WTC11 (cell line): ENCODE data around the gene HHEX. TPM values are rescaled to one million over a fixed set of nuclear protein-coding genes. Genes with fewer than 3 reads are reported as not detected.

ENCODE experiments used
- ATAC-seq: fragments of 200-7000 bp; cut with Tn5 transposase; 2 replicates; pipeline ENCODE4 v1.10.0; 2021; ENCODE audit warnings: mild to moderate bottlenecking, moderate library complexity
- CTCF ChIA-PET: fragments of 300-600 bp; sonication (Branson Sonifier 250); formaldehyde crosslinking; loops from one replicate; lab custom pipeline; 2021; ENCODE audit warnings: antibody characterized with exemption; lab: Charles Lee
- POLR2A ChIA-PET: fragments of 350-600 bp; sonication (Branson Sonifier 250); formaldehyde crosslinking; loops from one replicate; lab custom pipeline; 2021; ENCODE audit warnings: antibody characterized with exemption; lab: Charles Lee
- DNase-seq: peaks from one replicate; pipeline ENCODE4 v3.0.0; 2021; ENCODE audit warnings: low spot score
- H3K27ac Mint-ChIP-seq: 2 replicates; pipeline ENCODE4 v1.8.0; 2021; ENCODE audit warnings: mixed read lengths
- H3K27me3 Mint-ChIP-seq: 2 replicates; pipeline ENCODE4 v1.8.0; 2021; ENCODE audit warnings: low read depth, mild to moderate bottlenecking, moderate library complexity, mixed read lengths
- H3K36me3 Mint-ChIP-seq: 2 replicates; pipeline ENCODE4 v1.8.0; 2021; ENCODE audit warnings: mixed read lengths
- H3K4me1 Mint-ChIP-seq: 2 replicates; pipeline ENCODE4 v1.8.0; 2022; ENCODE audit warnings: mixed read lengths
- H3K4me3 Mint-ChIP-seq: 2 replicates; pipeline ENCODE4 v1.8.0; 2021; ENCODE audit warnings: mild to moderate bottlenecking, moderate library complexity, mixed read lengths
- H3K9me3 Mint-ChIP-seq: 2 replicates; pipeline ENCODE4 v1.8.0; 2021; ENCODE audit warnings: mixed read lengths
- CBFB ChIP-seq: sonication (generic); formaldehyde crosslinking; IDR thresholded peaks from 2 replicates; pipeline ENCODE4 v1.8.1; 2022; ENCODE audit warnings: mild to moderate bottlenecking, low read depth, missing genetic modification reagents
- CREB1 ChIP-seq: sonication (generic); formaldehyde crosslinking; IDR thresholded peaks from 2 replicates; pipeline ENCODE4 v1.8.0; 2023; ENCODE audit warnings: mild to moderate bottlenecking, missing genetic modification reagents
- E2F1 ChIP-seq: sonication (generic); formaldehyde crosslinking; IDR thresholded peaks from 2 replicates; pipeline ENCODE4 v1.8.0; 2022; ENCODE audit warnings: mild to moderate bottlenecking, missing genetic modification reagents
- E2F4 ChIP-seq: sonication (generic); formaldehyde crosslinking; IDR thresholded peaks from 2 replicates; pipeline ENCODE4 v1.8.1; 2022; ENCODE audit warnings: low read depth, mild to moderate bottlenecking, moderate library complexity, missing genetic modification reagents, borderline replicate concordance
- FOXP4 ChIP-seq: sonication (generic); formaldehyde crosslinking; IDR thresholded peaks from 2 replicates; pipeline ENCODE4 v1.8.0; 2022; ENCODE audit warnings: mild to moderate bottlenecking, missing genetic modification reagents
- GTF2I ChIP-seq: fragments of 250-450 bp; sonication (Bioruptor Pico); conservative IDR thresholded peaks from 2 replicates; pipeline ENCODE4 v1.4.0; 2021; ENCODE audit warnings: mild to moderate bottlenecking
- HMGXB4 ChIP-seq: sonication (generic); formaldehyde crosslinking; IDR thresholded peaks from 2 replicates; pipeline ENCODE4 v1.8.1; 2023; ENCODE audit warnings: mild to moderate bottlenecking, moderate library complexity, missing genetic modification reagents
- IRF1 ChIP-seq: sonication (generic); formaldehyde crosslinking; IDR thresholded peaks from 2 replicates; pipeline ENCODE4 v1.8.0; 2023; ENCODE audit warnings: missing genetic modification reagents
- MLX ChIP-seq: sonication (generic); formaldehyde crosslinking; IDR thresholded peaks from 2 replicates; pipeline ENCODE4 v1.8.1; 2023; ENCODE audit warnings: mild to moderate bottlenecking, missing genetic modification reagents, moderate library complexity
- MXD4 ChIP-seq: fragments of 250-450 bp; sonication (Bioruptor Pico); IDR thresholded peaks from 2 replicates; pipeline ENCODE4 v1.8.0; 2021; ENCODE audit warnings: mild to moderate bottlenecking, moderate library complexity, borderline replicate concordance
- PRRX2 ChIP-seq: fragments of 250-450 bp; sonication (Bioruptor Pico); IDR thresholded peaks from 2 replicates; pipeline ENCODE4 v1.8.0; 2021; ENCODE audit warnings: mild to moderate bottlenecking
- RELA ChIP-seq: sonication (generic); formaldehyde crosslinking; IDR thresholded peaks from 2 replicates; pipeline ENCODE4 v1.8.1; 2022; ENCODE audit warnings: missing genetic modification reagents, mild to moderate bottlenecking, borderline replicate concordance
- SMAD4 ChIP-seq: sonication (generic); formaldehyde crosslinking; IDR thresholded peaks from 2 replicates; pipeline ENCODE4 v1.8.0; 2022; ENCODE audit warnings: mild to moderate bottlenecking, missing genetic modification reagents
- SOX15 ChIP-seq: fragments of 250-450 bp; sonication (Bioruptor Pico); IDR thresholded peaks from 2 replicates; pipeline ENCODE4 v1.9.0; 2021; ENCODE audit warnings: mild to moderate bottlenecking
- TEAD4 ChIP-seq: sonication (generic); formaldehyde crosslinking; IDR thresholded peaks from 2 replicates; pipeline ENCODE4 v1.8.0; 2022; ENCODE audit warnings: mild to moderate bottlenecking, missing genetic modification reagents
- USF2 ChIP-seq: sonication (generic); formaldehyde crosslinking; IDR thresholded peaks from 2 replicates; pipeline ENCODE4 v1.8.1; 2023; ENCODE audit warnings: mild to moderate bottlenecking, missing genetic modification reagents, moderate library complexity
- ZBTB21 ChIP-seq: sonication (generic); formaldehyde crosslinking; IDR thresholded peaks from 2 replicates; pipeline ENCODE4 v1.8.1; 2023; ENCODE audit warnings: mild to moderate bottlenecking, missing genetic modification reagents, borderline replicate concordance
- ZBTB43 ChIP-seq: sonication (generic); formaldehyde crosslinking; IDR thresholded peaks from 2 replicates; pipeline ENCODE4 v1.8.1; 2023; ENCODE audit warnings: mild to moderate bottlenecking, missing genetic modification reagents
- ZNF121 ChIP-seq: sonication (generic); formaldehyde crosslinking; IDR thresholded peaks from 2 replicates; pipeline ENCODE4 v1.8.0; 2023; ENCODE audit warnings: missing genetic modification reagents
- ZNF396 ChIP-seq: fragments of 250-450 bp; sonication (Bioruptor Pico); IDR thresholded peaks from 2 replicates; pipeline ENCODE4 v1.8.0; 2021; ENCODE audit warnings: mild to moderate bottlenecking, moderate library complexity, borderline replicate concordance
- total RNA-seq: library from RNA; stranded (reverse); gene quantifications from 3 replicates; pipeline ENCODE4 v1.2.3, GENCODE V29; 2021

HHEX gene
- total RNA-seq, 1 experiment from 2014 or later = 4.5 TPM

GRCh38 chr10:92667078-92667477, 22.7 kb upstream of the HHEX start:
- Mint-ChIP-seq H3K4me3 (no peak overlapping the region), H3K27ac (no peak overlapping the region), H3K9me3 (peaks cover 18% of the 10 kb centered on the region), H3K4me1 (no peaks in the 10 kb centered on the region), H3K27me3 (no peaks in the 10 kb centered on the region), H3K36me3 (peaks cover 10% of the 10 kb centered on the region)
- CTCF ChIA-PET = no interaction called here
- ATAC-seq (no peak), DNase-seq (no peak)
- TF ChIP-seq CREB1 = no peak
- TF ChIP-seq ZBTB21 (CRISPR knock-in tag) = no peak
- TF ChIP-seq USF2 = no peak
- no peak for TF ChIP-seq HMGXB4 (CRISPR knock-in tag)
- TF ChIP-seq CBFB (CRISPR knock-in tag) = no peak
- TF ChIP-seq FOXP4 (CRISPR knock-in tag) = no peak
- no peak for TF ChIP-seq E2F1
- TF ChIP-seq E2F4 (CRISPR knock-in tag) = no peak
- TF ChIP-seq MXD4 = no peak
- no peak for TF ChIP-seq ZNF396 (CRISPR knock-in tag)
- no peak for TF ChIP-seq SMAD4 (CRISPR knock-in tag)
- TF ChIP-seq PRRX2 (CRISPR knock-in tag) = no peak
- no peak for TF ChIP-seq ZBTB43 (CRISPR knock-in tag)
- no peak for TF ChIP-seq IRF1 (CRISPR knock-in tag)
- no peak for TF ChIP-seq MLX (CRISPR knock-in tag)
- no peak for TF ChIP-seq RELA
- no peak for TF ChIP-seq TEAD4 (CRISPR knock-in tag)
- TF ChIP-seq SOX15 (CRISPR knock-in tag) = no peak
- no peak for TF ChIP-seq ZNF121 (CRISPR knock-in tag)
- TF ChIP-seq GTF2I (CRISPR knock-in tag) = no peak
- POLR2A ChIA-PET = no interaction called here
